Lung (tissue), 12 donors: Measurements from ENCODE around the gene MTG1. TPM values are rescaled to one million over a fixed set of nuclear protein-coding genes. Genes with fewer than 3 reads are reported as not detected.

Source experiments
- ATAC-seq: fragments of 200-7000 bp; cut with Tn5 transposase; one replicate; pipeline ENCODE4 v1.9.1; 2020; ENCODE audit warnings: moderate number of reproducible peaks; ENCODE audit not compliant: insufficient read depth, low FRiP score
- DNase-seq, 3 donors: peaks; one replicate each; pipeline ENCODE4 v3.0.0-alpha.2; 2013 to 2017
- H3K27ac ChIP-seq, 2 donors: one replicate each; pipeline ENCODE4 v1.5.1; 2013; ENCODE audit warnings: mild to moderate bottlenecking in 2 of 2, moderate library complexity in 2 of 2, control low read depth in 1 of 2, inconsistent platforms in 1 of 2, low read depth in 1 of 2, low read length in 1 of 2
- H3K27me3 ChIP-seq, 3 donors: one replicate each; pipeline ENCODE4 v1.5.1; 2013; ENCODE audit warnings: low read length in 2 of 3; ENCODE audit not compliant: control insufficient read depth in 3 of 3, insufficient read depth in 3 of 3
- H3K36me3 ChIP-seq, 4 donors: one replicate each; pipeline ENCODE4 v1.5.1; 2013; ENCODE audit warnings: low read length in 4 of 4, mild to moderate bottlenecking in 1 of 4, moderate library complexity in 1 of 4; ENCODE audit not compliant: control insufficient read depth in 4 of 4, insufficient read depth in 4 of 4
- H3K4me1 ChIP-seq, 5 donors: one replicate each; pipeline ENCODE4 v1.5.1; 2013; ENCODE audit warnings: low read length in 5 of 5, mild to moderate bottlenecking in 2 of 5, moderate library complexity in 1 of 5; ENCODE audit not compliant: control insufficient read depth in 5 of 5, insufficient read depth in 5 of 5
- H3K4me3 ChIP-seq: one replicate; pipeline ENCODE4 v1.5.1; 2013; ENCODE audit warnings: mild to moderate bottlenecking, control low read depth, moderate library complexity
- H3K9ac ChIP-seq, 2 donors: one replicate each; pipeline ENCODE4 v1.5.1; 2013; ENCODE audit warnings: low read length in 2 of 2, control low read depth in 1 of 2; ENCODE audit not compliant: insufficient read depth in 1 of 2
- H3K9me3 ChIP-seq, 4 donors: one replicate each; pipeline ENCODE4 v1.5.1; 2013; ENCODE audit warnings: low read length in 3 of 4, mild to moderate bottlenecking in 1 of 4, moderate library complexity in 1 of 4; ENCODE audit not compliant: control insufficient read depth in 4 of 4, insufficient read depth in 3 of 4
- WGBS, 2 donors: extraction: QIAGEN DNeasy Blood & Tissue Kit; methylation state at CpG; one replicate each; pipeline ENCODE4 v1.1.7; 2013; 5-methylcytosine and 5-hydroxymethylcytosine counted together
- polyA plus RNA-seq, 2 donors: library from polyadenylated mRNA; stranded (reverse); fragments of 200-250 nt; gene quantifications; one replicate each; pipeline ENCODE4 v1.2.1, GENCODE V29; 2013
- total RNA-seq, 2 donors: library from RNA; depleted of rRNA in 1 of 2; stranded (reverse); fragments of >200 nt in 1 of 2; gene quantifications; one replicate each; pipeline ENCODE4 v1.2.1, GENCODE V29; 2014 to 2021
- TF ChIP-seq, protein P1 (sequence below): IDR thresholded peaks from 2 replicates; pipeline ENCODE4 v1.5.1; 2012; ENCODE audit warnings: mild to moderate bottlenecking; ENCODE audit errors: control extremely low read depth, extremely low read depth
- donor health status: control.
- donor health status: control.
- donor health status: Bipolar disorder and iron deficiency.
- donor health status: healthy.
- donor health status: DM: yes; HTN: yes; CAD: no.

Gene MTG1
- total and polyA plus RNA-seq, 4 donors = 36.4 to 51.8 (median 44.5) TPM

DNA sequence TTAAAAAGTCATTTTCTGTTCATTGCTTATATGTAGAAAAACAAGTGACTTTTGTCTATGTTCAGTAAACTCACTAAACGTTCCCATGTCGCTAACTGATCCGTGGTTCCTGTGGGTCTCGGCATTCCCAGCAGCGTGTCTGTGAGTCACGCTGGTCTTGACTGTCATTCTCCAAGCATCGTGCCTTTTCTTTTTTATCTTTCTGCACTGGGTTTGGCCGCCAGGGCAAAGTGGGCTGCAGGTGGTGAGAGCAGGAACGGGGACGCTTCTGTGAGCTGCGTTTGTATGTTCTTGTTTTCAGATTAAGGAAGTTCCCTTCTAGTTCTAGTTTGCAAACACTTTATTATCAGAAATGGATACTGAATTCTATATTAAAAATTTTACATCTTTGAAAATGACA is 53.0 kb downstream of the MTG1 start:
- Histone ChIP-seq H3K36me3 (no peaks in the 10 kb centered on the region), H3K4me3 (no peak overlapping the region), H3K9me3 (peaks cover 4 to 25% (median 14%) of the 10 kb centered on the region in 4 donors), H3K27ac (no peak overlapping the region), H3K27me3 (no peaks in the 10 kb centered on the region), H3K9ac (no peak overlapping the region), H3K4me1 (no peaks in the 10 kb centered on the region)
- DNase-seq = no peak
- TF ChIP-seq, protein P1, sequence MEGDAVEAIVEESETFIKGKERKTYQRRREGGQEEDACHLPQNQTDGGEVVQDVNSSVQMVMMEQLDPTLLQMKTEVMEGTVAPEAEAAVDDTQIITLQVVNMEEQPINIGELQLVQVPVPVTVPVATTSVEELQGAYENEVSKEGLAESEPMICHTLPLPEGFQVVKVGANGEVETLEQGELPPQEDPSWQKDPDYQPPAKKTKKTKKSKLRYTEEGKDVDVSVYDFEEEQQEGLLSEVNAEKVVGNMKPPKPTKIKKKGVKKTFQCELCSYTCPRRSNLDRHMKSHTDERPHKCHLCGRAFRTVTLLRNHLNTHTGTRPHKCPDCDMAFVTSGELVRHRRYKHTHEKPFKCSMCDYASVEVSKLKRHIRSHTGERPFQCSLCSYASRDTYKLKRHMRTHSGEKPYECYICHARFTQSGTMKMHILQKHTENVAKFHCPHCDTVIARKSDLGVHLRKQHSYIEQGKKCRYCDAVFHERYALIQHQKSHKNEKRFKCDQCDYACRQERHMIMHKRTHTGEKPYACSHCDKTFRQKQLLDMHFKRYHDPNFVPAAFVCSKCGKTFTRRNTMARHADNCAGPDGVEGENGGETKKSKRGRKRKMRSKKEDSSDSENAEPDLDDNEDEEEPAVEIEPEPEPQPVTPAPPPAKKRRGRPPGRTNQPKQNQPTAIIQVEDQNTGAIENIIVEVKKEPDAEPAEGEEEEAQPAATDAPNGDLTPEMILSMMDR = no peak
- no peak for ATAC-seq
- WGBS, 2 donors = 82 to 85% methylated on average over 11 of the region's 11 CpGs

DNA sequence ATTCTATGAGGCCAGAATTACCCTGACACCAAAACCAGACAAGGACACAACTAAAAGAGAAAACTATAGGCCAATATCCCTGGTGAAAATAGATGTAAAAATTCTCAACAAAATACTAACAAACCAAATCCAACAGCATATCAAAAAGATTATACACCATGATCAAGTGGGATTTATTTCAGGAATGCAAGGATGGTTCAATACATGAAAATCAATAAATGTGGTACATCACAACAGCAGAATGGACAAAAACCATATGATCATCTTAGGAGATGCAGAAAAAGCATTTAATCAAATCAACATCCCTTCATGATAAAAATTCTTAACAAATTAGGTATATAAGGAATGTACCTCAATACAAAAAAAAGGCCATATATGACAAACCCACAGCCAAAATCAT is 54.2 kb downstream of the MTG1 start:
- no peaks in the 10 kb centered on the region for H3K36me3 ChIP-seq
- no peak overlapping the region for H3K27ac ChIP-seq
- H3K9ac ChIP-seq = no peak overlapping the region
- H3K9me3 ChIP-seq = peaks cover 4 to 25% (median 14%) of the 10 kb centered on the region in 4 donors
- DNase-seq = no peak
- no peak overlapping the region for H3K4me3 ChIP-seq
- TF ChIP-seq, protein P1 = no peak
- ATAC-seq = no peak
- no peaks in the 10 kb centered on the region for H3K27me3 ChIP-seq
- no peaks in the 10 kb centered on the region for H3K4me1 ChIP-seq

DNA sequence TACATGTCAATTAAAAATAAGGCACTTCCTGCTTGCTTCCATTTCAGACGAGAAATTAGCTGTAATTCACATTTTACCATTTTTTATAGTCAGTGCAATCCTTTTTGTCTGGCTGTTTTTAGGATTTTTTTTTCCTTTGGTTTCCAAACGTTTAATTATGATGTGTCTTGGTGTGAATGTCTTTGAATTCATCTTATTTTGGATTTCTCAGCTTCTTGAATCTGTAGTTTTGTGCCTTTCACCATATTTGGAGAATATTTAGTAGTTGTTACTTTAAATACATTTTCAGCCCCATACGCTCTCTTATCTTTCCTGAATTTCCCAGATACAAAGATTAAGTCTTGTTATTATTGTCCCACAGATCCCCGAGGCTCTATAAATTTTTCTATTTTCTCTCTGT is 57.4 kb downstream of the MTG1 start:
- H3K9ac ChIP-seq = no peak overlapping the region
- WGBS, 2 donors = 64 to 74% methylated on average over 4 of the region's 4 CpGs
- ATAC-seq = no peak

More for the DNA sequence above, 57.4 kb downstream of the MTG1 start:
- Histone ChIP-seq H3K4me3 (no peak overlapping the region), H3K4me1 (no peaks in the 10 kb centered on the region), H3K9me3 (peaks cover 4 to 19% (median 7%) of the 10 kb centered on the region in 4 donors), H3K36me3 (no peaks in the 10 kb centered on the region), H3K27me3 (no peaks in the 10 kb centered on the region), H3K27ac (no peak overlapping the region)
- TF ChIP-seq, protein P1 = no peak
- DNase-seq = no peak
